DMS114 treated with DMSO at 0.1 percent for 48 hours (cell line): ENCODE results near the gene CDRT4.
"Not testable (repeated sequence)": the region's sequence is repeated elsewhere in the genome, so short reads cannot be mapped to it uniquely, and the experiment has no call there.

Experiments
- DNase-seq: peaks from one replicate; lab custom pipeline; 2025; ENCODE audit not compliant: unreplicated experiment; lab: John Stamatoyannopoulos, UW

The CDRT4 gene

DNA sequence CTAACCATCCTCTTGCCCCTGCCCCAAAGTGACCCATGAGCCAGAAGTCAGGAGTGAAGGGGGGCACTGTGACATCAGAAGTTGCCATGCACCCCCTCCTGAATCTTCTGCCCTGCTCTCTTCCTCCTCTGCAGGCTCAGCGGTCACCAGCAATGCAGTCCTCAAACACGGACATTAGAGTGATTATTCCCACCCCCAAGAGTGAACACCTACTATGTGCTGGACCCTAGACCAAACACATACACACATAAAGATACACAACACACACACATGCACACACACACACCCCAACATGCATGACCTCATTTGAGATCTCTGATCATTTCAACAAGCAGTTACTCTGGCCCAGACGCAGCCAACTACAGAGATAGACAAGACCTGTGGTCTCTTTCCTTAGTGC, at the start of gene CDRT4:
TSS of gene CDRT4 (minus strand) at position 30 of the 400 bp plus-strand sequence. CDS start 27,383 bp downstream, outside the sequence.
- DNase-seq: no peak

DNA sequence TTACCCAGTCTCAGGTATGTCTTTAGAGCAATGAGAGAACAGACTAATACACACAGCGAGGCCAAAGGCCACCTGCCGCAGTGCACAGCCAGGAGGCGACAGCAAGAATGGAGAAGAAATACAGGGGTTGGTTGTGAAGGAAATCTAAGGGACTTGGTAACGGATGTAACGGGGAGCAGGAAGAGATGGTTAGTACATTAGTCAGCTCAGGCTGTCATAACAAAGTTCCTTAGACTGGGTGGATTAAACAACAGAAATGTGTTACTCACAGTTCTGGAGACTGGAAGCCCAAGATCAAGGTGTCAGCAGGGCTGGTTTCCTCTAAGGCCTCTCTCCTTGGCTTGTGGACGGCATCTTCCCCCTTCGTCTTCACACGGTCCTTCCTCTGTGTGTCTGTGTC, 48.7 kb upstream of the CDRT4 start:
- no peak for DNase-seq

DNA sequence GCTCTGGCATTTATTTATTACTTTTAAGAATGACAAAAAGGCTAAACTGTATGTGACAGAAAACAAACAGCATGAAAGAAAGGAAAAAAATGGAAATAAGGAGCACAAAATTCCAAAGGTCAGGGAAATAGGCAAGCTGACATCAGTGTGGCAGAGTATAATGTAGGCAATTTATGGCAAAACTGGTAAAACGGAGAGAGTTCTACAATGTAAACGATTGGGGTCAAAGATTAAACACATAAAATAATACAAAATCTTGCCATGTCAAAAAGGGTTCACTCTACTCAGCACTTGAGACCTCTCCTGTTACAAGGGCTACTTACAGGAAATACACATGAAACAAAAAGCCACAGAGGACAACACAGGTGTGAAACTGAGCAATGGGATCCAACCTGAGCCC, 47.0 kb upstream of the CDRT4 start:
- no peak for DNase-seq

DNA sequence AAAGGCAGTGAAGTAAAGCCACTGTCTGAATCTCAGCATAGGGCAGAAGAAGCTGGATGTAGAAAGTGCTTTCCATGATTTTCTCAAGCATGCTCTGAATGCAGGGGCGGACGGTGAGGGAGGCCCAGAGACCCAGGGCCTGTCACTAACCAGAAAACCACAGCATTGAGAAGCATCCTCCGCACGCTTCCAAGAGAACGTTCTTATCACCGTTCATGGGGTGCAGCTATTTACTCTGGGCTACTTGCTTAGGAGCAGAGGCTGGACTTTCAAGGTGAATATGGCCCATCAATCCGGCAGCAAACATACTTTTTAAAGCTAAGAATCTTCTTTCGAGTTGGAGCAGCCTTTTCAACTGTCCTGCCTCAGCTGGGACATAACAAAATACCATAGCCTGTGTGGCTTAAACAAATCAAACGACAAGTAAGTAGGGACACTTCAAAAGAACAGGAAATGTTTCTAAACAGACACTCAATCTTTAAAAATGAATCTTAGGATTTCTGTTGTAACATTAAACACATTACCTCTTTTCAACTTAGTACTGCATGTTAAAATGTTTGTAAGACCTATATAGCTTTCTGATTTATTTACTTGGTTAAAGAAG, 46.5 kb upstream of the CDRT4 start:
- DNase-seq: no peak

DNA sequence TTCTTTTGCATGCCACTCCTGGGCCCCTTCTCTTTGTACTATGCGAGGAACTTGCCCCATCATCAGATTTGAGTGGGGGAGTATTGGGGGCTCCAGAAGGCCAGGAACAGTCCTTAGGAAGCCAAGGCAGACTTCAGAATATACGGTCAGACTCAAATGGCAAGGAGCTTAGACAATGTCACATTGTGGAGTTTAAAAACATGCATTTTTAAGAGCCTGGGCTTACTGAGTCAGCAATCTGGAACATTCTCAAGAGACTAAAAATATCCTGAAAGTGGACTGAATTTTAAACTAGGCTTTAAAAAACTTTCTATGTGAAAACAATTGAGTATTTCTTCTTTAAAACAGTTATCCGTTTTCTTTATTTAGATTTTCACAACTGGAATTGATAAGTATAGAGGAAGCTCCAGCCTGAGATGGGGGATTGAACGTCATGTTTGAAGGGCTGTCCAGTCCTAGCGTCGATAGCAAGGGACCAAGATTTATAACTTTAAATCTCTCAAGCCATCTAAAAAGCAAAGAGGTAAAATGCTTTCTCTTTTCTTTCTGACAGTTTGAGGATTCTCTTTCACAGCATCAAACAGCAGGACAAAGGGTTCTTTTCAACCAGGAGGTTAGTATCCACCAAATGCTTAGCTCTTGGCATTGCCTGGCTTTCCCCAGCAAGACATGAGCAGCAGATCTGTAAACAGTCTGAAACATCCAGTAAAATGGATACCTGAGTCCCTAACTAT, 45.8 kb upstream of the CDRT4 start:
- DNase-seq: no peak

DNA sequence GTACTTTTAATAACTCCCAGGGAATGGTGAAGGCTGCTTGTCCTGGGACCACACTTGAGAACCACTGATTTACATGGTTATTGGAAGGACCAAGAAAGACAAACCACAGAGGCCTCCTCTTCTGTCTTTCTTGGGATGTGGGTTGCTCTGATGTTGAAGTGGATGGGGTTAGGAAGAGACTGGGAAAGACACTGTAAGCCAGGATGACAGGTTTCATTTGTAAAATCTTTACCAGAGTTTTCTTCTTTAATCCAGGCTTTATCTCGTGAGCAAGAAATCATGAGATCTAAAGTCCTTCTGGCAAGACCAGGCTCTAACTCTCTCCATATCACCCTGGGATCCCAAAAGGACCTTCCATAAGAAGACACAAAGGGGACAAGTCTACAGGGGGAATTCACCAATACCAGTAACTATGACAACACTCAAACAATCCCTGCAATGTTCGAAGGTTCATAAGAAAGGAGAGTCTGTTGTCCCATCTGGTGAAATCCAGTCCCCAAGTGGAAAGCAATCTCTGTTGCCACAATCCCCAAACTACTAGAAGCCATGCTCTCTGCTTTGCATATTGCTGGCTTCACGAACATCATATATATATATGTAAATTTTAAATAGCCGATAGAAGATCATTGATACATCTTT, 44.8 kb upstream of the CDRT4 start:
- no peak for DNase-seq

DNA sequence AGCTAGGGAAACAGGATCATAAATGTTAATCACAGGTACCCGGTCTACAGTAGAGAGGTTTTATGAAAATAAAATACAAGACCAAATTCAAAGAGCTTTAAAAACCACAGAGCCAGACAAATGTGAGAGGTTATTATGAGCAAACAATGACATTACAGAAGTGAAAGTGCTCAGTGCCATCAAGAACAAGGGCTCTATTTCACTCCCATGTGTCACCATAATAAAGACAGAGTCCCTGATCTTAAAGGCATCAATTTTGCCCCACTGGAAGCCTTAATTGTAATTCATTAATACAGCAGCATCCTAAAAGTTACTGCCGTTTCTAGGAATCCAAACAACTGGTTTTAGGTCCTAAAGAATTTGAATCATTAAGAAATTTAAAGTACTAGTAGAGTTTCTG, 43.7 kb upstream of the CDRT4 start:
- no peak for DNase-seq

DNA sequence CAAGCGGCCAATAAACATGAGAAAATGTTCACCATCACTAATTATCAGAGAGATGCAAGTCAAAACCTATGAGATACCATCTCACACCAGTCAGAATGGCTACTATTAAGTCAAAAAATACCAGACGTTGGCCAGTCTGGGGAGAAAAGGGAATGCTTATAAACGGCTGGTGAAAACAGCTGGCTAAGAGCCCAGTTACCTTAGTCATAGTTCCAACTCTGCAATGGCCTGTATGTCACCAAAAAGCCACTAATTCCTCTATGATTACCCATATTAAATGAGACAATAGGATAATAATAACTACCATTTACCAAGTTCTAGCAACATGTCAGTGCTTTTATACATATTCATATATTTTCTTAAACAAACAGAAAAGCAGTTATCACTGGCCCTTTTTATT, 42.9 kb upstream of the CDRT4 start:
- DNase-seq: no peak

DNA sequence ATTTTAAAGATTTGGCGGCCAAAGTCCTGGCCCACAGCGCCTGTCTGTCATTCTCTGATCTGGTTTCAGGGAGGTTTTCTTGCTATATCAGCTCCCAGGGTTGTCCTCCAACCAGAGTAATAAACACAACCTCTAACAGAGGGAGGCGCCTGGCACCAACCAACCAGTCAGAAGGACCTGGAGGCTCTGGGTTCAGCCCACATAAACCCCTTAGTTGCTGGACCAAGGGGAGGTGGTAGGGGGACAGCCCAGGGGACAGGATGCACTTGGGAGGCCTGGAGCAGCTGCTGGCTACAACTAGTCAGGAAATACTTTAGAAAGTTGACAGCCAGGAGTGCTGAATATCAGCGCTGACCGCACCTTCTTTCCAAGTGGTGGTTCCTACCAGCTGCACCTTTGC, 41.7 kb upstream of the CDRT4 start:
- DNase-seq: no peak

DNA sequence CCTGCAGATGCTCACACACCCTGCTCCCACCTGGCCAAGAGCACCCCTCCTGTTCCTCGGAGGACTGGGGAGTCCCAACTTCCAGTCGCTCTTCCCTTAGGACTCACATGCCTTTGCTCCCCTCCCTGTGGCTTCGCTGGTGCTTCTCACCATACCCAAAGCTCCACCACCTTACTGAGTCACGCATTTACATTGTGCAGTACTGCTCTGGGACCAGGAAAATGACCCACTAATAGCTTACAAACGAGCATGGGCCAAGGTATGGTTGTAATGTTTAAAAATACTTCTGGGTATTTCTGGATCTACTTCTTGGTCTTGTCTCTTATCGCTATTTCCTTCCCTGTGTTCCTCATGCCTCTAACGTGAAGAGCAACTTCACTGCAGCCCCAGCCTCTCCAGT, 41.0 kb upstream of the CDRT4 start:
- no peak for DNase-seq

DNA sequence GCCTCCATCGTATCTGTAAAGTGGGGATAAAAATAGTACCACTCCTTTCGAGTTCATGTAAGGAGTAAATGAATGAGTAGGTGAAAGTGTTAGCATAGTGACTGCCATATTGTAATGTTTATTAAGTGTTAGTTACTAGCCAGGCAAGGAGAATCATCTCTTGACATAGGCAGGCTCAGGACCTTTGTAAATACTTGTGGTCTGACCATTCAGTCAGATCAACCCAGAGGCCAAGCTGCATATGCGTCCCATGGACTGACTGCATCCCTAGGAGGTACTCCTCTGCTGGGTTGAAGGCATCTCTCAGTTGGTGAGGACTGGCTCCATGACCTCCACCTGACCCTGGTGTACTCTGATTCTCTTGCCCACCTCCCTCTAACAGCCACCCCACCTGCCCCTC, 40.5 kb upstream of the CDRT4 start:
- DNase-seq: no peak

DNA sequence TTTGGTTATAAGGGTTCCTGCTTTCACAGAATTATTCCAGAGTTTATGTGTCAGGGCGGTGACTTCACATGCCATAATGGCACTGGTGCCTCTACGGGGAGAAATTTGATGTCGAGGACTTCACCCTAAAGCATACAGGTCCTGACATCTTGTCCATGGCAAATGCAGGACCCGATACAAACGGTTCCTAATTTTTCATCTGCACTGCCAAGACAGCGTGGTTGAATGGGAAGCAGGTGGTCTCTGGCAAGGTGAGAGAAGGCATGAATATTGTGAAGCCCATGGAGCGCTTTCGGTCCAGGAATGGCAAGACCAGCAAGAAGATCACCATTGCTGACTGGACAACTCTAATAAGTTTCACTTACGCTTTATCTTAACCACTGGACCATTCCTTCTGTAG, 39.6 kb upstream of the CDRT4 start:
- DNase-seq: no peak

DNA sequence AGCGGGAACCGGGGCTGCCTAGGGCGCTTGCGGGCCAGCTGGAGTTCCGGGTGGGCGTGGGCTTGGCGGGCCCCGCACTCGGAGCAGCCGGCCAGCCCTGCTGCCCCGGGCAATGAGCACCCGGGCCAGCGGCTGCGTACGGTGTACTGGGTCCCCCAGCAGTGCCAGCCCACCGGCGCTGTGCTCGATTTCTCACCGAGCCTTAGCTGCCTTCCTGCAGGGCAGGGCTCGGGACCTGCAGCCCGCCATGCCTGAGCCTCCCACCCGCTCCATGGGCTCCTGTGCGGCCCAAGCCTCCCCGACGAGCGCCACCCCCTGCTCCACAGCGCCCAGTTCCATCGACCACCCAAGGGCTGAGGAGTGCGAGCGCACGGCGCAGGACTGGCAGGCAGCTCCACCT, 38.3 kb upstream of the CDRT4 start:
- DNase-seq: not testable (repeated sequence)

DNA sequence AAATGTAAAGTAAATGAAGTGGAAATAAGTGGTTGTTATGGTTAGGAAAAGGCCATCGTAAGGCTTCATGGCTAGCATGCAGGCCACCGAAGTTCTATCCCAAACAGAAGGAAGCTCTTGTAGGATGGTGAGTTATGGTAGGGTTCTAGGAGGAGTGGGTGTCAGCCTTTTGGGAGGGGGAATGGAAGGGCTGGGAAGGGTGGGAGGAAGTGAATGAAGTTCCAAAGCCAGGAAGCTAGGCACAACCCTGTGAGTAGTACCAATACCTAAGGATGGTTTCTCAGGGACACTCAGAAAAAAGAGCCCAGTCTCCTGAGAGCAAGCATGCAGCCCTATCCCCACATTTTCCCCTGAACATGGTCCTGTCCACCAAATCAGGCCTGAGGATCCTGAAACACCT, 36.3 kb upstream of the CDRT4 start:
- no peak for DNase-seq

DNA sequence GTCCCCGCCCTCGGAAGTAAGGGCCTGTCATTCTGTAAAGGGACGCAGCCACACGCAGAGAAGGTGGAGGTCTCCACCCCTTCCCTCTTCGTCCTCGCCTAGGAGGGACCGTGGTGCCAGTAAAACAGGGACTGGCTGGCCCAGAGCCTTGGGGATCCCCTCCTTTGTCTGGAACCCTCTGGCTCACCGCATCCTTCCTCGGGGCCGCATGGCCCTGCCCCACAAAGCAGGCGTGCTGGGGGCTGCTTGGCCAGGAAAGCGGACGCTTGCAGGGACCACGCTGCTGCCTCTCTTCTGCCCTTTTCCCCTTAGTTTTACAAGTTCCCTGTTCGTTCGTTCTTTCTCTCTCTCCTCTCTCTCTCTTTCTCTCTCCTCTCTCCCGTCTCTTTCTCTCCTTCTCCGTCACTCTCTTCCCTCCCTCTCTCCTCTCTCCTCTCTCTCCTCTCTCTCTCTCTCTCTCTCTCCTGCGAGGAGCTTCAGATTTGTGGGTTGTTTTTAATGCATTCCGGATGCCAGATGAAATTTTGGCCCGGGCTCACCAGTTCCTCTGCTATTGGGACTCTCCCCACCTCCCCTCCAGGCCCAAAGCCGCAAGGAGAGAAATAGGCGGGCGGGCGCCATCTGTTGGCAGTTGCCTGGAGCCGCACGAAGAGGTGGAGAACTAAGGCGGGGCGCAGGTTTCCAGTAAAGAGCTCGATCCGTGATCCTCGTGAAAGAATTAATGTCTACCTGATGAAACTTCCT, 35.1 kb upstream of the CDRT4 start:
- DNase-seq: no peak

DNA sequence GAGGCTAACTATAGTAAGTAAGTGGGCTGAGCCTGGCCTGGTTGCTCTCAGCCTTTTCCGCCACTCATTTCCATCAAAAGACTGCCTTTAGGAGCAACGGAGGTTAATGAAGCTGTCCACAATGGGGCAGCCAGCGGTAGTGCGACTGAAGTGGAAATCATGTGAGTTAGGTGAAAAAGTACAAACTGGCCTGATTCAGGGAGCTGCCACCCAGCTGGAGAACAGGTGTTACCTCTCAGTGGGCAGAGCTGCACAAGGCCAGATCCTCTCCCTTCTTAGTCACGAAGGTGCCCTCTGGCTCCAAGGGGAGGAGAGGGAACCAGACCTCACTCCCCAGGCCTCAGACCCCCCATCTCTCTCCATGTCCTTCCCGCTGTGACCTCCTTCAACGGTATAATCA, 34.4 kb upstream of the CDRT4 start:
- no peak for DNase-seq

DNA sequence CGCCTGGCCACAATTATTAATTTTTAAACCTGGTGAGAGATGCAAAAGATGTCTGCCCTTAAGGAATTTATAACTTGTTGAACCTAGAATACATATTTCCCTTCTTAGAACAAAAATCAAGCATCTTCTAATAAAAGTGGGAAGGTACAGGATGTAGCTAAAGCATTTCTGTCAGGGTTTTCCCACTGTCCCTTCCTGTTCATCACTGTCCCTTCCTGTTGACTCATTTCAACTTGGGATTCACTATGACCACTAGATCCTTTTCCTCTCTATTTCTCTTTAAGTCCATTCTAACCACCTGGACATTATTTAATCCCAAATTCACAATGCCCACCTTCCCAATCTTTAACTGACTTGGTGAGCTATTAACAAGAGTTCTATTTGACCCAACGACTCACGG, 33.9 kb upstream of the CDRT4 start:
- DNase-seq: no peak

DNA sequence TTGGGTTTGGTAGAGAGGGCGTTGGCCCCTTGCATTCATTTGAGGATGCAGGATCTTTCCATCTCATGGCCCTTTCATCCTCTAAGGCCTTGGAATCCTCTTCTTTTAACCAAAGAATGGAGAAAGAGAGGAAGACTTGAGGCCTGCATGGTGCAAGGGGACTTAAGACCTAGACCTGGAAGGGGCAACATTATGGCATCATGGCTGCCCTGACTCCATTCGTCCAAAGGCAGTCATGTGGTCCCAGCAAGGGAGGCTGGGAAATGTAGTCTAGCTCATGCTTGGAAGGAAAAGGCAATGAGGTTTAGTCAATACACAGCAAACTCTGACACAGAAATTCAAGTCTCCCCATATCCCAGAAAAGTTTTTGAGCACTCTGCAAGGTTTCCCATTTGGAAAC, 30.7 kb upstream of the CDRT4 start:
- DNase-seq: no peak

DNA sequence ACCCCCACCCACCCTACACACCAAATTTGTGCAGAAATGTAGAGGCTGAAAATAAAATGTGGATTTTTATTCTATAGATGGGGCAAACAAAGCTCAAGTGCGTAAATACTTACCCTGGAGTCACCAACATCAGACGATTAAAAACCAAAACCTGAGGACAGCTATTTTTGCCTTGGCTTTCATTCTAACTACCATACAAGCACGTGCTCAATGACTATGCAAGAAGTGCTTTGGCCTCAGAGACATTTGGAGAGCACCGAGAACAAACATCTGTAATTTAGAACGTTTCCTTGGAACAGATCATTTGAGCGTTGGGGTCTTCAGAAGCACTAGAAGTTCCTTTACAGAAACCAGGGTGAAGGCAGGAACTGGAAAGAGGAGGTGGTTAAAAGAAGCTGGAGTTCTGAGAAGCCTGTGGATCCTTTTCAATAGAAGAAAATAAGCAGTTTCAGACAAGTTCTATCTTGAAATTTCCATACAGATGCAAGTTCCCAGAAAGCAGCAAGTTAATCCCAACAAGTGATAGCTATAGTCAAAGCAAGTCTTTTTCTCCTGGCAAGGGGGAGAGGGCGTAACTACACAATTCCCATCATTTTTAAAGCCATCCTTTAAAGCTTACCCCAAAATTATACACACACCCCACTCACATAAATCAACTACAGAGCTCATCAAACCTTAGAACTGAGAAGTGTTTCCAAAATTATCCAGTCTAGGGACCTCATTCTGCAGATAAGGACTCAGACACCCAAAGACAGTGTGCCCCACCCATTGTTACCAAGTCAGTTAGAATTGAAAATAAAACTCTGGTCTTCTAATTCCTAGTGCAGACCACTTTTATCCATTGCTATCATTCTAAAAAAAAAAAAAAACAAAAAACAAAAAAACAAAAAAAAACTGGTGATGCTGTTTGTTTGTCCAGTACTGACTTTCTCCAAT, 29.6 kb upstream of the CDRT4 start:
- DNase-seq: no peak

DNA sequence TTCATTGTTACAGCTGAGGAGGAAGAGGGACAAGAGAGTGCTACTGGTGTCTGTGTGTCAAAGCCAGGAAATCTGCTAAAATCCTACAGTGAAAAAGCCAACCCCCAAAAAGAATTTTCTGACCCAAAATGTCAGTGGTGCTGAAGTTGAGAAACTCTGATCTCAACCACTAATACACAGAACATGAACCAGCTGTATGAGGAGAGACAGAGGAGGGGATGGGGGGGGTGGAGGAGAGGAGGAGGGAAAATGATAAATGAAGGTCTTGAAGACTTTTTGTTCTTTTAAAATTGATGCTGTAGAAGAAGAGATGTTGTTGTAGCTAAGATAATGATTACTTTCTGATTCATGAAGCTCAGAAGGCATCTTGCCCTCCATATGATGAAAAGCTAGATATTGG, 27.4 kb upstream of the CDRT4 start:
- no peak for DNase-seq

DNA sequence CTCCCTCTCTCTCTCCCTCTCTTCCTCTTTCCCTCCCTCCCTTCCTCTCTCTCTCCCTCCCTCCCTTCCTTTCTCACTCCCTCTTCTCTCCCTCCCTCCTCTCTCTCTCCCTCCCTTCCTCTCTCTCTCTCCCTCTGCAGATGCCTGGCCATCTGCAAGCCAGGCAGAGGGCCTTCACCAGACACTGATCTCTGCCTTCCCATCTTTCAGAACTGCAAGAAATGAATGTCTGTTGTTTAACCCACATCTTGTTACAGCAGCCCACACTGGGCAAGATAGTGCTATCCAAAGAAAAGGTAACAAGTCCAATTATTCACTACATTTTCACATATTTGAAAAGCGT, 26.2 kb upstream of the CDRT4 start:
- no peak for DNase-seq
